Stimulated activated CD8-positive, alpha-beta memory T cell treated with anti-CD3 and anti-CD28 coated beads, Interleukin-4, amount 100 ng/mL, for 48 hours (primary cell): ENCODE results near the gene TMEM144.

Source experiments
- DNase-seq: peaks from one replicate; pipeline ENCODE4 v3.0.0-alpha.2; 2020

Gene TMEM144

GRCh38 chr4:158209825-158210807, at the start of gene TMEM144:
Gene TMEM144, plus strand, starts transcription at chr4:158210486. Its CDS starts 2,182 bp downstream, at chr4:158212668.
- peak; percentile 70 for DNase-seq

GRCh38 chr4:158161551-158162354, 48.5 kb upstream of the TMEM144 start:
- no peak for DNase-seq

- no peak for DNase-seq
Measured at GRCh38 chr4:158162631-158163030, 47.7 kb upstream of the TMEM144 start.

- DNase-seq: no peak
Measured at GRCh38 chr4:158163941-158164767, 46.1 kb upstream of the TMEM144 start.

- DNase-seq: no peak
Measured at GRCh38 chr4:158164768-158165213, 45.5 kb upstream of the TMEM144 start.

GRCh38 chr4:158166701-158167100, 43.6 kb upstream of the TMEM144 start:
- DNase-seq: no peak

- no peak for DNase-seq
Measured at GRCh38 chr4:158168606-158169005, 41.7 kb upstream of the TMEM144 start.

GRCh38 chr4:158169506-158169905, 40.8 kb upstream of the TMEM144 start:
- no peak for DNase-seq

GRCh38 chr4:158169931-158170690, 40.2 kb upstream of the TMEM144 start:
- no peak for DNase-seq

- peak; percentile 71 for DNase-seq
Measured at GRCh38 chr4:158170691-158171561, 39.4 kb upstream of the TMEM144 start.

- no peak for DNase-seq
Measured at GRCh38 chr4:158172261-158173258, 37.7 kb upstream of the TMEM144 start, which contains the start of gene GASK1B. Gene GASK1B, minus strand, starts transcription at chr4:158173025. Its CDS starts 1,650 bp downstream, at chr4:158171375.

- DNase-seq: no peak
Measured at GRCh38 chr4:158176108-158176507, 34.2 kb upstream of the TMEM144 start.

- DNase-seq: no peak
Measured at GRCh38 chr4:158176776-158177175, 33.5 kb upstream of the TMEM144 start.

GRCh38 chr4:158179465-158179864, 30.8 kb upstream of the TMEM144 start:
- DNase-seq: no peak

GRCh38 chr4:158181906-158182305, 28.4 kb upstream of the TMEM144 start:
- DNase-seq: no peak

GRCh38 chr4:158182736-158183135, 27.6 kb upstream of the TMEM144 start:
- no peak for DNase-seq

GRCh38 chr4:158186815-158187214, 23.5 kb upstream of the TMEM144 start:
- DNase-seq: no peak

GRCh38 chr4:158189422-158189821, 20.9 kb upstream of the TMEM144 start:
- DNase-seq: no peak

GRCh38 chr4:158190718-158191117, 19.6 kb upstream of the TMEM144 start:
- no peak for DNase-seq
